HG02852 (cell line): ENCODE data around the gene FLVCR1.
"Not testable (repeated sequence)": the region's sequence is repeated elsewhere in the genome, so short reads cannot be mapped to it uniquely, and the experiment has no call there.

Experiments
- ATAC-seq: cut with Tn5 transposase; IDR thresholded peaks from one replicate; pipeline ENCODE4 v1.9.1; 2021; ENCODE audit warnings: mild to moderate bottlenecking, moderate library complexity; ENCODE audit not compliant: unreplicated experiment

Gene FLVCR1

GRCh38 chr1:212860713-212861581, 2.9 kb downstream of the FLVCR1 start:
- ATAC-seq, result no peak

DNA sequence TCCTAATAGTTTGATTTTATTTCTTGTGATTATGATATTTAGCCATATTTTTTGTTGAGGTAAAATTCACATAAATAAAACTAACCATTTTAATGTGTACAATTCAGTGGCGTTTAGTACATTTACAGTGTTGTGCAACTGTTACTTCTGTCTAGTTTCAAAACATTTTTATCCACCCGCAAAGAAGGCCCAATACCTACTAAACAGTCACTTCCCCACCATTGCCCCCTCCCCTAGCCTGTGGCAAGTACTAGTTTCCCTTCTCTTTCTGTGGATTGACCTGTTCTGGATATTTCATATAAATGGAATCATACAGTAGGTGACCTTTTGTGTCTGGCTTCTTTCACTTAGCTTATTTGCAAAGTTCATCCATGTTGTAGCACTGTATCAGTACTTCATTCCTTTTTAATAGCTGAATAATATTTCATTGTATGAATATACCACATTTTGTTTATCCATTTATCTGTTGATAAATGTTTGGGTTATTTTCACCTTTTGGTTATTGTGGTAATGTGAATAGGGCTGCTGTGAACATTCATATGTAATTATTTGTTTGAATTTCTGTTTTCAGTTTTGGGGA, 4.1 kb downstream of the FLVCR1 start:
- ATAC-seq, result no peak

- ATAC-seq, result not testable (repeated sequence)
Measured at GRCh38 chr1:212863345-212863744, 5.3 kb downstream of the FLVCR1 start.

DNA sequence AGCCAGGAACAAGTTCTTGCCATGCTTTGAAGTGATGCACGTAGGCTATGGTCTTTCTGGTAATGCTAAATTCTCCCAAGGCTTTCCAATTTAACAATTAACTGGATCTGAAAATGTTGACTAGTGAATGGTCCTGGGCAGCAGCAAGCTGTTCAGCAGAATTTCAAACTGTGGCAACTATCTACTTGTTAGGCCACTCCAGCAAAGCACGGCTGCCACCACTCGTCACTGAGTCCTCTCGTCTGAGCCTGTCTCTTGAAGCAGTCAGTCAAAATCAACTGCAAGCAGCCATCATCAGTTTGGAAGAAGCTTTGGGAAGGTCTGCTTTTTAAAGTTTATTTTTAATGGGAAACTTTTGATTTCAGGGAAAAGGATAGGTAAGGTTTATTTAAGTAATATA, 6.1 kb downstream of the FLVCR1 start:
- no peak for ATAC-seq

DNA sequence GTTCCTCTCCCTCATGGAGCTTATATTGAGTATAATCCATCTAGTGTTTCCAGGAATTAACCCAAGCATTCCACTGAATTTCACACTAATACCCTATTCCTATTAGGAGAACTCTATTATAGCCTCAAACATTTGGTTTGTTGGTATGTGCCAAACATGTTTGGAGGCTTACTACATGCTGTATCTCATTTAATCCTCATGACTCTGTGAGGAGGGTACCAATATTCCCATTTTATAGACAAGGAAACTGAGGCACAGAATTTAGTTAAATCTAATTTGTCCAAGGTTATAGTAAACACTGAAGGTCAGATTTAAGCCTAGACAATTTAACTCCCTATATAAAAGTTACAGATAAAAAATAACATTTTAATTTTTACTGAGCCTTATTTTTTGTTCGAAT, 9.1 kb downstream of the FLVCR1 start:
- ATAC-seq, result no peak

DNA sequence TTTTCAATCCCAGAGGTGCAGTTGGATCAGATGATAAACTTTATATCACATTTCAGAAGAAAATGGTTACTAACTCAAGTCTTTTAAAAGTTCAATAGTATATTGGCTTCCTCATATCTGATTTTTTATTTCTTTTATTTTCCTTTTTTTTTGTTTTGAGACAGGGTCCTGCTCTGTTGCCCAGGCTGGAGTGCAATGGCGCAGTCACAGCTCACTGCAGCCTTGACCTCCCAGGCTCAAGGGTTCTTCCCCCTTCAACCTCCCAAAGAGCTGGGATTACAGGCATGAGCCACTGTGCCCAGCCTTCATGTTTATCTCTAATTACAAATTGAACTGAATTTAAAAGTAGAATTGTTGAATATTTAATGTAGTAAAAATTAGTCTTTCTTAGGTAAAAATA, 13.9 kb downstream of the FLVCR1 start:
- no peak for ATAC-seq

DNA sequence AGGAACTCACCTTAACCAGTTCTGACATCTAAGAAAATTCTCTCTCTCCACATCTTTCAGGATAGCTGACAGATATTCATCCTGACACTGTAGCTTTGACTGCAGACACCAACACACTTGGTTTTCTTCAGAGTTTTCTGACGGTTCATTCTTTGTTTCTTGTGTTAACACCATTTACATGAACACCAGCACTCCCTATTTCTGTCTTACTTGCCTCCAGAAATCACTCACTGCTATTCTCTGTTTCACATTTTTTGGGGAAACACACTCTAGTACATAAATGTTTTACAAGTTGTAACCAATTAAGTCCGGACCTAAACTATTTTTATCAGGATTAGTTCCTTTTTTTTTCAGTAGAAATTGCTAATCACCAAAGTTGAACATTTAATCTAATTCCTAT, 15.4 kb downstream of the FLVCR1 start:
- ATAC-seq, result peak; percentile 88

DNA sequence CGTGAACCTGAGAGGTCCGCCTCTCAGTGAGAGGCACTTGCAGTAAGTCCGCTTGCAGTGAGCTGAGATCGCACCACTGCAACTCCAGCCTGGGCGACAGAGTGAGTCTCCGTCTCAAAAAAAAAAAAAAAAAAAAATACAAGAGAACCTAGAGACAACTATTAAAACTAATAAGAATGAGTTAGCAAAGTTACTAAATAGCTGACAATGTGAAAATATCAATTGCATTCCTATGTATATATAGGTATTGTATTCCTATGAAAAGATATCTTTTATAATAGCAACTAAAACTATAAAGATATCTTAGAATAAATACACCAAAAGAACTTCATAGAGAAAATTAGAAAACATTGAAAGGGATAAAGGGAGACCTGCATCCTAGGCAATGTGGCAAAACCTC, 20.3 kb downstream of the FLVCR1 start:
- no peak for ATAC-seq

DNA sequence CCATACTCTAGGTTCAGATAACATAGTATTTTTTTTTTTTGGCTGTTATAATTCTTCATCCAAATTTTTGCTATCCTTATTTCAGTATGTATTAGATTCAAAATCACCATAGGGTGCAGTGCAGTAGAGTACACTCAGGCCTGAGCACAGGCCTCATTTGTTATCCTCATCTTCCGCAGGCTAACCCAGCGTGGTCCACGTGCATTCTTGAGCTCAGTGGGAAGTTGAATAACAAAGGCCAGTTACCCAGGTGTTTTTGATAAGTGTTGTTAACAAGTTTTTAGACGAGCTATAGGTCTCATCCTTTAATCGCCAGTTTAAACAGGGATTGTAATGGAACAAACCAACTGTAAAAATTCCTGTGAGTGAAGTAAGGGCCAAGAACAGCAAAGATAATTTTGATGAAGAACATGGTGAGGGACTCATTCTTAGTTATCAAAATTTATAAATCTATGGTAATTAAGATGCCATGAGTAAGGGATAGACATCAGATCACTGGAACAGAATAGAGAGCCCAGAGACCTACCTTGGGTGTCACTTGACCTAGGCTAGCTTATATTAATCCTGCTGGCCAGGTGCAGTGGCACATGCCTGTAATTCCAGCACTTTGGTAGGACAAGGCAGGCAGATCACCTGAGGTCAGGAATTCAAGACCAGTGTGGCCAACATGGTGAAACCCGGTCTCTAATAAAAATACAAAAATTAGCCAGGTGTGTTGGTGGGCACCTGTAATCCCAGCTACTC, 22.0 kb downstream of the FLVCR1 start:
- ATAC-seq, result no peak

- ATAC-seq, result no peak
Measured at GRCh38 chr1:212884592-212884991, 26.5 kb downstream of the FLVCR1 start.

DNA sequence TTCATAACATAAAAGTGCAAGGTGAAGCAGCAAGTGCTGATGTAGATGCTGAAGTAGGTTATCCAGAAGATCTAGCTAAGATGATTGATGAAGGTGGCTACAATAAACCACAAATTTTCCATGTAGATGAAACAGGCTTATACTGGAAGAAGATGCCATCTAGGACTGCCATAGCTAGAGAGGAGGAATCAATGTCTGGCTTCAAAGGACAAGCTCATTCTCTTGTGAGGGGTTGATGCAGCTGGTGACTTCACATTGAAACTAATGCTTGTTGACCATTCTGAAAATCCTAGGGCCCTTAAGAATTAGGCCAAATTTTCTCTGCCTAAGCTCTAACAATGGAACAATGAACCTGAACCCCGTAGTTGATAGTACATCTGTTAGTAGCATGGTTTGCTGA, 34.0 kb downstream of the FLVCR1 start:
- no peak for ATAC-seq

DNA sequence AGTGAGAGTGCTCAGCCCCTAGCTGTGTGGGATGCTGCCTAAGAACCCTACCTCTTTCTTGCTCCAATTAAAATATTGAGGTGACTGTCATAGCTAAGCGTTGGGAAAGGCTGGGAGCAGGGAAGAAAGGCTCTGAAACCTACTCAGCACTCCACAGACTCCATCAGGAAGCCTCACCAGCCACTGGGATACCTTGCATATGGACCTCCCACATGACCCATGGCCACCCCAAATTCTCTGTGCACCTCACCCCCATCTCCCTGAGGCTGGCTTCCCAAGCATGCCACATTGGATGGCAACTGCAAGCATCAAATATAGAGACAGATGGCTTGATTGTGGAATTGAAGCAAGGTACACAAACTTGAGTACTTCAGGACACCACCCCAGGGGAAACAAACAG, 41.8 kb downstream of the FLVCR1 start:
- no peak for ATAC-seq

DNA sequence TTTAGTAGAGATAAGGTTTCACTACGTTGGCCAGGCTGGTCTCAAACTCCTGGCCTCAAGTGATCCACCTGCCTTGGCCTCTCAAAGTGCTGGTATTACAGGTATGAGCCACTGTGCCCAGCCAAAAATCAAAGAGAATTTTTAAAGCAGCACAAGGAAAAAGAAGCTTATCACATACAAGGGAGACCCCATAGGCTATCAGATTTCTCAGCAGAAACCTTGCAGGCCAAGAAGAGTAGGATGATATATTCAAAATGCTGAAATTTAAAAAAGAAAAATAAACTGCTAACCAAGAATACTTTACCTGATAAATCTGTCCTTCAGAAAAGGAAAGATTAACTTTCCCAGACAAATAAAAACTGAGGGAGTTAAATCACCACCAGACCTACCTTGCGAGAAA, 43.2 kb downstream of the FLVCR1 start:
- ATAC-seq, result no peak

DNA sequence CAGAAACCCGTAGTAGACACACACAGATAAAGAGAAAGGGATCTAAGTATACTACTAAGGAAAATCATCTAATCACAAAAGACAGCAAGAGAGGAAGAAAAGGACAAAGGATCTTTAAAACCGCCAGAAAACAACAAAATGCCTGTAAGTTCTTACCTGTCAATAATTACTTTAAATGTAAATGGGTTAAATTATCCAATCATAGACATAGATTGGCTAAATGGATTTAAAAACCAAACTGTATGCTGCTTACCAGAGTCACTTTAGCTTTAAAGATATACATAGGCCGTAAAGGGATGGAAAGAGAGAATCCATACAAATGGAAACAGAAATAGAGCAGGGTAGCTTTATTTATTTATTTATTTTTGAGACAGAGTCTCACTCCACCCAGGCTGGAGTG, 44.0 kb downstream of the FLVCR1 start:
- no peak for ATAC-seq

- ATAC-seq, result no peak
Measured at GRCh38 chr1:212903664-212904063, 45.6 kb downstream of the FLVCR1 start.

- not testable (repeated sequence) for ATAC-seq
Measured at GRCh38 chr1:212908071-212908470, 50.0 kb downstream of the FLVCR1 start.

DNA sequence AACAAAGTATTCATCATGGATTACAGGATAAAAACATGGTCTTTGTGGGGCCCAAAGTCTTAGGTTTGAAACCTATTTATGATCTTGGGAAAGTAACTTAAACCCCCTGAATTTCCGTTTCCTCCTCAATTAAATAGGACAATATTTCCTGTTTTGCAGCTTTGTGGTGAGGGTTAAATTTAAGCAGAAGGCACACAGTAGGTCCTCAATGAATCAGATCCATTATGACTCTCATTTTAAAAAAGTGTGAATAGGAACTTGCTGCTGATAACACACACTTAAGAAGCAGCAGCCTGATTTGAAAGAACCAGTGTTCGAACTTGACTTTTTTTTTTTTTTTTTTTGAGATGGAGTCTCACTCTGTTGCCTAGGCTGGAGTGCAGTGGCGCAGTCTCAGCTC, 50.9 kb downstream of the FLVCR1 start:
- no peak for ATAC-seq

DNA sequence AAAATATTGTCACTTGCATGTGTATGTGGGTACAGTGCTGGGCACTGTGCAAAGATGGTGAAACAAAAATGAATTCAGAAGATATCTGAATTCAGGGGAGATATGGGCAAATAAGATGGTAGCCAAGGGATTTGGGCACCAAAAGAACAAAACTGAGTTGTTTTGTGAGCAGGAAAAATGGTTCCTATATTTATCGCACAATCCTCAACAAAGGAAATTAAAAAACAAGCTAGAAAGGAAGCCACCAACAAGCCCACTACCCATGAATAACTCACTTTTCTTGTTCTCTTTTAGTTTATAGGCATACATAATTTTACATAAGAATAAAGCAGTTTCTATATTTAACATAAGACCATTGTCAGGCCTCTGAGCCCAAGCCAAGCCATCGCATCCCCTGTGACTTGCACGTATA, 51.6 kb downstream of the FLVCR1 start:
- ATAC-seq, result no peak

- ATAC-seq, result not testable (repeated sequence)
Measured at GRCh38 chr1:212910213-212910612, 52.1 kb downstream of the FLVCR1 start.

DNA sequence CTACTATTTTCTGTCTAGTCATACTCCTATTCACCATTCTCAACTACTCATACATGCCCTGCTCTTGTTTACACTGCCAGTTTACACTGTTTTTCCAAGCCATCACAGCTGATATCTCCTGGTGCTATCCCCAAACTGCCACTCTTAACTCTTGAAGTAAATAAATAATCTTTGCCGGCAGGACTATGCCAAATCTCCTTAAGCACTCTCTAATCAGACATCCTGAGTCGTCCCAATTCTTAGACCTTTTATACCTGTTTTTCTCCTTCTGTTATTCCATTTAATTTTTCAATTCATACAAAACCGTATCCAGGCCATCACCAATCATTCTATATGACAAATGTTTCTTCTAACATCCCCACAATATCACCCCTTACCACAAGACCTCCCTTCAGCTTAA, 55.6 kb downstream of the FLVCR1 start:
- ATAC-seq, result not testable (repeated sequence)

GRCh38 chr1:212914110-212914509, 56.0 kb downstream of the FLVCR1 start:
- not testable (repeated sequence) for ATAC-seq

DNA sequence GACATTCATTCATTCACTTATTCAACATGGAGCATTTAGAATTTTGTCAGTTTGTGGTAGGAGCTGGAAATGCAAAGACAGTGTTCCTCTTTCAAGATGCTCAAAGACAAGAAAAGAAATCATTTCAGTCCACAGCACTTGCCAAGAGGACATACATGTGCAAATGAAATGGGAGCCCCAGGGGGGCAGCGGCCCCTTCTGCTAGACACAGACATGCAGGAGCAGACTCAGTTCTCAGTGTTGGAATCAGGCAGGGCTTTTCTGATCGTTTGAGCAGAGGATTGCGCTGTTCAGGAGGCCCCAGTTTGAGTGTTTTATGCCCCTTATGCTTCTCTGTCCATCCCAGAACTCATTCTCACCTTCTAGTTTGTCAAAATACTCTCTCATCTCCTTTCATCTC, 56.7 kb downstream of the FLVCR1 start:
- ATAC-seq, result no peak
